ENCODE measurements around the gene TMEM203. TPM values are rescaled to one million over a fixed set of nuclear protein-coding genes. Genes with fewer than 3 reads are reported as not detected.

Gene TMEM203
- total and polyA plus RNA-seq, 10 of the 15 experiments (the other 5 are each of a cell fraction or from before 2014, with no cell fraction given), result 7.2 to 68.1 (median 33.8) TPM

- TF ChIP-seq ZZZ3 (IDR thresholded peaks at IDR 0.05; ENCODE audit: control insufficient read depth, insufficient read length, low read depth) (no peak), NFXL1 (IDR thresholded peaks at IDR 0.05; ENCODE audit: borderline replicate concordance) (no peak), FOXM1 (IDR thresholded peaks at IDR 0.05; ENCODE audit: low read depth, low read length) (no peak), EZH2 (IDR thresholded peaks at IDR 0.05; ENCODE audit: borderline replicate concordance, control insufficient read depth, low read depth, low read length) (no peak), HDAC2 (IDR thresholded peaks at IDR 0.05) (no peak), DPF2 (IDR thresholded peaks at IDR 0.05) (peak; percentile 82), TCF12 (IDR thresholded peaks at IDR 0.05; ENCODE audit: low read depth, low read length) (0 out of 2 replicates have a peak, but pooled peaks have one; percentile 47), IRF4 (IDR thresholded peaks at IDR 0.05; ENCODE audit: low read depth, low read length) (no peak), GATAD2B (conservative IDR thresholded peaks at IDR 0.05; ENCODE audit: low read depth) (peak; percentile 88), CBFB (IDR thresholded peaks at IDR 0.05; ENCODE audit: low read depth) (0 out of 2 replicates have a peak, but pooled peaks have one; percentile 25), CTCF (IDR thresholded peaks at IDR 0.05 in 2 of 3, conservative IDR thresholded peaks at IDR 0.05 in 1 of 3; ENCODE audit: control insufficient read depth in 2 of 3, extremely low read depth in 1 of 3, insufficient read depth in 1 of 3, low read depth in 3 of 3, low read length in 3 of 3) (no peak), MAX (IDR thresholded peaks at IDR 0.05; ENCODE audit: low read depth, low read length) (peak; percentile 69; the same call in 1 of the 2 replicates), MEF2A (IDR thresholded peaks at IDR 0.05; ENCODE audit: insufficient read depth, low read depth, low read length) (no peak), YY1 (IDR thresholded peaks at IDR 0.05; ENCODE audit: low read depth, low read length) (peak; percentile 97), SPI1 (IDR thresholded peaks at IDR 0.05; ENCODE audit: borderline replicate concordance, insufficient read depth, low read depth, low read length) (no peak; the same call in 1 of the 2 replicates), MXI1 (IDR thresholded peaks at IDR 0.05; ENCODE audit: low read depth, low read length) (peak; percentile 89), ATF7 (IDR thresholded peaks at IDR 0.05; ENCODE audit: low read depth) (no peak), KDM1A (IDR thresholded peaks at IDR 0.05; ENCODE audit: borderline replicate concordance) (no peak), SMAD5 (IDR thresholded peaks at IDR 0.05; ENCODE audit: low read depth) (peak; percentile 47), RB1 (IDR thresholded peaks at IDR 0.05; ENCODE audit: borderline replicate concordance) (peak; percentile 98; the same call in 1 of the 2 replicates)
- TF ChIP-seq, protein P1, sequence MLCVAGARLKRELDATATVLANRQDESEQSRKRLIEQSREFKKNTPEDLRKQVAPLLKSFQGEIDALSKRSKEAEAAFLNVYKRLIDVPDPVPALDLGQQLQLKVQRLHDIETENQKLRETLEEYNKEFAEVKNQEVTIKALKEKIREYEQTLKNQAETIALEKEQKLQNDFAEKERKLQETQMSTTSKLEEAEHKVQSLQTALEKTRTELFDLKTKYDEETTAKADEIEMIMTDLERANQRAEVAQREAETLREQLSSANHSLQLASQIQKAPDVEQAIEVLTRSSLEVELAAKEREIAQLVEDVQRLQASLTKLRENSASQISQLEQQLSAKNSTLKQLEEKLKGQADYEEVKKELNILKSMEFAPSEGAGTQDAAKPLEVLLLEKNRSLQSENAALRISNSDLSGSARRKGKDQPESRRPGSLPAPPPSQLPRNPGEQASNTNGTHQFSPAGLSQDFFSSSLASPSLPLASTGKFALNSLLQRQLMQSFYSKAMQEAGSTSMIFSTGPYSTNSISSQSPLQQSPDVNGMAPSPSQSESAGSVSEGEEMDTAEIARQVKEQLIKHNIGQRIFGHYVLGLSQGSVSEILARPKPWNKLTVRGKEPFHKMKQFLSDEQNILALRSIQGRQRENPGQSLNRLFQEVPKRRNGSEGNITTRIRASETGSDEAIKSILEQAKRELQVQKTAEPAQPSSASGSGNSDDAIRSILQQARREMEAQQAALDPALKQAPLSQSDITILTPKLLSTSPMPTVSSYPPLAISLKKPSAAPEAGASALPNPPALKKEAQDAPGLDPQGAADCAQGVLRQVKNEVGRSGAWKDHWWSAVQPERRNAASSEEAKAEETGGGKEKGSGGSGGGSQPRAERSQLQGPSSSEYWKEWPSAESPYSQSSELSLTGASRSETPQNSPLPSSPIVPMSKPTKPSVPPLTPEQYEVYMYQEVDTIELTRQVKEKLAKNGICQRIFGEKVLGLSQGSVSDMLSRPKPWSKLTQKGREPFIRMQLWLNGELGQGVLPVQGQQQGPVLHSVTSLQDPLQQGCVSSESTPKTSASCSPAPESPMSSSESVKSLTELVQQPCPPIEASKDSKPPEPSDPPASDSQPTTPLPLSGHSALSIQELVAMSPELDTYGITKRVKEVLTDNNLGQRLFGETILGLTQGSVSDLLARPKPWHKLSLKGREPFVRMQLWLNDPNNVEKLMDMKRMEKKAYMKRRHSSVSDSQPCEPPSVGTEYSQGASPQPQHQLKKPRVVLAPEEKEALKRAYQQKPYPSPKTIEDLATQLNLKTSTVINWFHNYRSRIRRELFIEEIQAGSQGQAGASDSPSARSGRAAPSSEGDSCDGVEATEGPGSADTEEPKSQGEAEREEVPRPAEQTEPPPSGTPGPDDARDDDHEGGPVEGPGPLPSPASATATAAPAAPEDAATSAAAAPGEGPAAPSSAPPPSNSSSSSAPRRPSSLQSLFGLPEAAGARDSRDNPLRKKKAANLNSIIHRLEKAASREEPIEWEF (IDR thresholded peaks at IDR 0.05; ENCODE audit: insufficient replicate concordance, low read depth, low read length), result no peak
Observed at GRCh38 chr9:137205126-137206069, at the start of gene TMEM203, which contains the start of gene NDOR1 (continued).

All from GM12878 (cell line).